GM12801 (cell line): ENCODE results near the gene BDH1.

Source experiments
- TF ChIP-seq, protein P1 (sequence below): IDR thresholded peaks from one replicate; pipeline ENCODE4 v1.5.1; 2011; ENCODE audit warnings: control low read depth; ENCODE audit not compliant: insufficient read length; ENCODE audit errors: extremely low read depth

BDH1 gene, protein sequence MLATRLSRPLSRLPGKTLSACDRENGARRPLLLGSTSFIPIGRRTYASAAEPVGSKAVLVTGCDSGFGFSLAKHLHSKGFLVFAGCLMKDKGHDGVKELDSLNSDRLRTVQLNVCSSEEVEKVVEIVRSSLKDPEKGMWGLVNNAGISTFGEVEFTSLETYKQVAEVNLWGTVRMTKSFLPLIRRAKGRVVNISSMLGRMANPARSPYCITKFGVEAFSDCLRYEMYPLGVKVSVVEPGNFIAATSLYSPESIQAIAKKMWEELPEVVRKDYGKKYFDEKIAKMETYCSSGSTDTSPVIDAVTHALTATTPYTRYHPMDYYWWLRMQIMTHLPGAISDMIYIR

DNA sequence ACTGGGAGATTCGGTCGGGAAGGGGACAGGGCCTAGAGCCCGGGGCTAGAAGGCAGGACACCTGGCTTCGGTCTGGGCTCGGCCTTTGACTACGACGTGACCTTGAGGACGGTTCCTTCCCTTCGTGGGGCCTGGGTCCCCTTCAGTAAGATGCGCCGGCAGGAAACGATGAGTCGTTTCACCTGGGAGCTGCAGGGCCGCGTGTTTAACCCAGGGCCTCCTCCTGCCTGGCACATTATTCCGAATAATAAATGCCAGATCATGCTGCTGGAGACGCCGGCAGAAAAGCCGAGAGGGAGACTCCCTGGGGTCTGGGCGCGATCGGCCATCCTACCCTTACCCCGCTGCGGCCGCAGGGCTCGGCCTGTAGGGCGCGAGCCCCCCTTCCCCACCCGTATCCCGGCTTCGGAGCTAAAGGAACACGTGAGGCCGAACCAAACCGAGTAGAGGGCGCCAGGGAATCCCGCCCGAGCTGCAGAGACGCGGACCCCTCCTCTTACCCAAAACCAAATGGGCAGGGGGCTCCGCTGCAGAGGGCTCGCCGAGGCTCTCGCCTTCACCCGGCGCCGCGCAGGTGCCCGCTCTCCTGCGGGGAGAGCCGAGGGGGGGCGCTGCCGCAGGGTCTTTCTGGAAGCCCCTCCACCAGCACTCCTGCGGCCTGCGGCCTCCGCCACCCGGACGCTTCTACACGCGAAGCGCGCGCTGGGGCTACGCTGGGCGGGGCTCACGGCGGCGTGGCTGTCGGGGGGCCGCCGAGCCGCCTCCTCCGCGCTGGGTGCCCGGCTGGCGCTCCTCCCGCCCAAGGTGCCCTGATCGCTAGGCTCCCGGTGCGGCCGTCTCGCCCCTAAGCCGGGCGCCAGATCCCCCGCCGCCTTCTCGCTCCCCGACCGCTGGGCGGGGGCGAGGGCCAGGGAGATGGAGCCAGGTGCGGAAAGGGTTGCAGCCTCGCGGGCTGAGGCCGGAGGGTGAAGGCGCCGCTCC, at the start of gene BDH1:
TSS of gene BDH1 (minus strand) at position 688 of the 981 bp plus-strand sequence. CDS start 9,525 bp downstream, outside the sequence.
- TF ChIP-seq, protein P1, sequence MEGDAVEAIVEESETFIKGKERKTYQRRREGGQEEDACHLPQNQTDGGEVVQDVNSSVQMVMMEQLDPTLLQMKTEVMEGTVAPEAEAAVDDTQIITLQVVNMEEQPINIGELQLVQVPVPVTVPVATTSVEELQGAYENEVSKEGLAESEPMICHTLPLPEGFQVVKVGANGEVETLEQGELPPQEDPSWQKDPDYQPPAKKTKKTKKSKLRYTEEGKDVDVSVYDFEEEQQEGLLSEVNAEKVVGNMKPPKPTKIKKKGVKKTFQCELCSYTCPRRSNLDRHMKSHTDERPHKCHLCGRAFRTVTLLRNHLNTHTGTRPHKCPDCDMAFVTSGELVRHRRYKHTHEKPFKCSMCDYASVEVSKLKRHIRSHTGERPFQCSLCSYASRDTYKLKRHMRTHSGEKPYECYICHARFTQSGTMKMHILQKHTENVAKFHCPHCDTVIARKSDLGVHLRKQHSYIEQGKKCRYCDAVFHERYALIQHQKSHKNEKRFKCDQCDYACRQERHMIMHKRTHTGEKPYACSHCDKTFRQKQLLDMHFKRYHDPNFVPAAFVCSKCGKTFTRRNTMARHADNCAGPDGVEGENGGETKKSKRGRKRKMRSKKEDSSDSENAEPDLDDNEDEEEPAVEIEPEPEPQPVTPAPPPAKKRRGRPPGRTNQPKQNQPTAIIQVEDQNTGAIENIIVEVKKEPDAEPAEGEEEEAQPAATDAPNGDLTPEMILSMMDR = no peak

DNA sequence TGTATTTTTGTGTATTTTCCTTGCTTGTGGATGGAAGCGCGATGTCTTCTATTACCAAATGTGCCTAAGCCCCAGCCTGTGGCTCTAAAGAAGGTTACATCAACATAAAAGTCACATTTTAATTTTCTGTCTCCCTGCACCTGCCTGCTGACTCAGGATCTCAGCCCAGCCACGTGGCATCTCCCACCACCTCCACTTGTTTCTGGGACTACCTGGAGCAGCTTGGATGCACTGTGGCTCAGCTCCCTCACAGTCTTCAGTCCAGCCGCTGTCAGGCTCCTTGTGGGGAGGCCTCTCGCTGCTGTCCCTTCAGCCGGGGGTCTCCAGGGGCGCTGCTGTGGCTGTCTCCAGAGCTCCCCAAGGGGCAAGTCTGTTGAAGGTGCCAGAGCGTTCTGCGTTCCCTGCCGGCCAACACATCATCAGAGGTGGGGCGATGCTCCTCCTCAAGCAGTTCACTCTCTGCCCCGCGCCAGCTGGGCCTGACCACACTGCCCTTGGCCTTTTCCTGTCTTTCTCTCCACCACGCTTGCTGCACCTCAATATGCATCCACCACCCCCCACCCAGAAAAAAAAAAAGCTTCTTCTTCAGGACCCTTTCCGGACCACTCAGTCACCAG, 47.7 kb upstream of the BDH1 start:
- TF ChIP-seq, protein P1 = no peak

DNA sequence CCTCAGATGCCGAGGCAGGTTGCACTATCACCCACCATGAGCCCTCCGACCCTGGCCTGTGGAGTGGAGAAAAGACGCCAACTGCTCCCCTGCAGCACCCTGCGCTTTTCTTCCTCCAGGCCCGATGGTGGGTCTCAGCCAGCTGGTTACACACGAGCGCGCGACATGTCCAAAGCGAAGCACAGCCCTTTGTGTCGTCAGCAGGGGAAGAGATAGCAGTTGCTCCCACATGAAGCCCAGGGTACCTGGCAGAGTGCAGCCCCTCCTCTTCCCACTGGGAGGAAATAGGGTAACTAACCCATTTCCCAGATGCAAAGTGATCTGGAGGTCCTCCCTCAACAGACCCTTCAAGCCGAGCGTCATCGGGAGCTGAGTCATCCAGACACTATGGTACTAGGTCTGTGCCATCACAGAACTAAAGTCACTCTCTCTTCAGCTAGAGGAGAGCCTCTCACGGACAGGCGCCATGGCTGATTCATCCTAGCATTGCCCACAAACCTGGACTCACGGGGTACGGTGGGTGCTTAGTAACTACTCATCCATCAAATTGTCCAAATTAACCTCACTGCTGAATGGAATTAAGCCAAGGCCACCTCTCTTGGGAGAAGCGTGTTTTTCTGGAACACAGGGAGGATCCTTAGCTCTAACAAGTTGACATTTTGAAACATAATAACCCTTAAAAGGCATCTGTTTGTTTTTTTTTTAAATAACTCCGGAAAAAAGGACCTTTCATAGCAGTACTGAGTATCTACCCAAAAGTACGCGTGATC, 45.2 kb upstream of the BDH1 start:
- TF ChIP-seq, protein P1 = no peak

DNA sequence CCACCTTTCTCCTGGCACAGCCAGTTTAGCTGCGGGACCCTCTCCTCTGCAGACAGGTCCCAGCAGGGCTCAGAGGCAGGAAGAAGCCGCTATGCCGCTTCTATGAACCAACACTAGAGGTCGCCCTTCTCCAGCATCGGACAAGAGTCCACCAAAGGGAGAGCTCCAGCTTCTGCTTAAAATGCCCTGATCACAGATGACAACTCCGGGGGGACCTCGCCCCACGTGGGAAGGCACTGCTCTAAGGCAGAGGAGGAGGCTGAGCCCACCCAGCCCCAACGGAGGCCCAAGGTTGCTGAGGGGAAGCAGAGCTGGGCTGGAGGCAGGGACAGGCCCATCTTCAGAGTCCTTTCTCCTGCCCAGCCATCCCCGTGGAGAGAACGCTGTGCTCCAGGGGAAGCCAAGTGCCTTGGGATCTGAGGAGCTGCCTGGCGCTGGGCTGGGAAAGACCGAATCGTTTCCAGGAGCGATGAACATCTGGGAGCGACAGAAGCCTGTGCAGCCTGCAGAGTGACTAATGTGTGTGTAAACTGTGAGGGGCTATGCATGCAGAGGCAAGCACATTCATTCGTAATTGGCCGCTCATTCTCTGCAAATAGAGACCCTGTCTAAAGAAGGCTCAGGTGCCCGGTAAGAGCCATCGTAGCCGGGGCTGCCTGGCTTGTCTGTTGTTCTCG, 43.5 kb upstream of the BDH1 start:
- TF ChIP-seq, protein P1 = peak; percentile 36

DNA sequence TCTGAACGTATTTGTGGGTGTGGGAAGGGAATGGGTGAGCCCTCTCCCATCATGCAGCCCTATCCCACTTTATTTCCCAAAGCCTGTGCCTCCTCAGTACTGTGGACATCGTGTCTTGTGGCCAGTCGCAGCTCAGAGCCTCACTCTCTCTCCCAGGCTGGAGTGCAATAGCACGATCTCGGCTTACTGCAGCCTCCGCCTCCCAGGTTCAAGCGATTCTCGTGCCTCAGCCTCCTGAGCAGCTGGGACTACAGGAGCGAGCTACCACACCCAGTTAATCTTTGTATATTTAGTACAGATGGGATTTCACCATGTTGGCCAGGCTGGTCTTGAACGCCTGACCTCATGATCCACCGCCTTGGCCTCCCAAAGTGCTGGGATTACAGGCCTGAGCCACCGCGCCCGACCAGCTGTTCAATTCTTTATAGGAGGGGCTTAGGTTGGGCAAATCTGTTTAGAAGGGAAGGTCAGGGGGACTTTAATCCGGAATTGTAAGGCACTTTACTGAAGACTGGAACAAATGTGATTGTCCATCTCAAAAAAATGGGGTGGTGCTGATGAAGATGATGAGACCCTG, 42.7 kb upstream of the BDH1 start:
- TF ChIP-seq, protein P1 = no peak

DNA sequence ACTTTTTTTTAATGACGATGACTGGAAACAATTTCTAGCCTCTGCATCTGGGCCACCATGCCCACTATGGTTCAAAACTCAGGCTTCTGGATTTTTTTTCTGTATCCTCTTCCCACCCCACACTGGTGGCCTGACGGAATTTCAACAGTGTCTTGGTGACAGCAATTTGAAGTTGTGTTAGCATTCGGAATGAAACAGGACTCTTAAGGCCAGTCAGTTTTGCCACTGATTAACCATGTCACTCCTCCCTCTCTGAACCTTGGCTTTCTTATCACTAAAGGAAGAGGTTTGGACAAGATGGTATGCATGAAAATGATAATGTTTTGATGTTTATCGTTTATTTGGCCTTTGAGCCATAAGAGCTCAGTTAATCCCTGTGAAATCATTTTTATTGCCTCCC, 41.6 kb upstream of the BDH1 start:
- TF ChIP-seq, protein P1 = no peak
